DMS 273 (cell line): ENCODE data around the gene NUP35.

Experiments
- DNase-seq: peaks from one replicate; lab custom pipeline; 2025; ENCODE audit not compliant: unreplicated experiment; lab: John Stamatoyannopoulos, UW

The NUP35 gene, protein sequence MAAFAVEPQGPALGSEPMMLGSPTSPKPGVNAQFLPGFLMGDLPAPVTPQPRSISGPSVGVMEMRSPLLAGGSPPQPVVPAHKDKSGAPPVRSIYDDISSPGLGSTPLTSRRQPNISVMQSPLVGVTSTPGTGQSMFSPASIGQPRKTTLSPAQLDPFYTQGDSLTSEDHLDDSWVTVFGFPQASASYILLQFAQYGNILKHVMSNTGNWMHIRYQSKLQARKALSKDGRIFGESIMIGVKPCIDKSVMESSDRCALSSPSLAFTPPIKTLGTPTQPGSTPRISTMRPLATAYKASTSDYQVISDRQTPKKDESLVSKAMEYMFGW

DNA sequence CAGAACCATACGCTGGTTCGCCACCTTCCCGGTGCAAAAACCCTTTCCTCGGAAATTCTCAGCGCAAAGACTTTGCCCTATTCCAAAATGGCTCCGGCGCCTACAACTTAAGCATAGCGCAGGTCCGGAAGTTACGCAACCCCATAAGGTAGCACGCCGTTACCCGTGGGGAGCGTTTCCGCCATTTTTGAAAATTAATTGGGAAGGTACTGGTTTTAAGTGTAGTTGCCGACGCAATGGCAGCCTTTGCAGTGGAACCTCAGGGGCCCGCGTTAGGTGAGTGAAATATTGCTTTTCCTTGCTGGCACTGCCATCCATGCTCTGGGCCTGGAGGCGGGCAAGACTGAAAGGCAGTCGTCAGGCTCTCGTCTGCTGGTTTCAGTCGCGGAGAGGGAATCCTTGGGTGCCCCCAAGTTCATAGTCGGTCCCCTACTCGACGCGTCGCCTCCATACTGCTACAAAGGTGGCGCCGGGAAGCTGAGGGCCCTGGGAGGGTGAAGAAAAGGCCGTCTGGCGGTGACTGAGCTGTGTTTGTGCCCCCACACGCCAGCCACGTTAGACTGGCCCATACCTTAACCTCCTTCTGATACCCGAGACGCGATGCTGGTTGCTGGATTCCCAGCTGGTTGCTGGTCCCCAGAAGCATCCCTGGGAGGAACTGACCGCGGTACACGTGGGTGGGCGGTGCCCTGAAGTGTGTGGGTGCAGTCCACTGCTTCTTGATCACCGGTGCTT lies at the start of gene NUP35:
NUP35 (plus strand) TSS at position 222 of the 735 bp plus-strand sequence; CDS start at position 237, 15 bp downstream.
- peak; percentile 98 for DNase-seq

DNA sequence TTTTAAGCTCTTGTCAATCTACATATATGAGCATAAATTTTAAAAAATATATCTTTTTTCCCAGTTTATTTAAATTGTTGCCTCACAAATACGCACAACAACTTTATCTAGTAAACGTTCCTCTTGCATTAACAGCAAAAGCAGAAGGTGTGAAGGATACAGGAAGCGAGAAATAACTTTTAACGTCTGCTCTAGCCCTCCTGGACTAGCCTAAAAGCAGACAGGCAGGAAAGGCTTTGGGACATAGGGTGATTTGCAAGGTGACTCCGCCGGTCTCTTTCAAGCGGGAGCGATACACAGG lies 46.1 kb upstream of the NUP35 start:
- DNase-seq: peak; percentile 80

DNA sequence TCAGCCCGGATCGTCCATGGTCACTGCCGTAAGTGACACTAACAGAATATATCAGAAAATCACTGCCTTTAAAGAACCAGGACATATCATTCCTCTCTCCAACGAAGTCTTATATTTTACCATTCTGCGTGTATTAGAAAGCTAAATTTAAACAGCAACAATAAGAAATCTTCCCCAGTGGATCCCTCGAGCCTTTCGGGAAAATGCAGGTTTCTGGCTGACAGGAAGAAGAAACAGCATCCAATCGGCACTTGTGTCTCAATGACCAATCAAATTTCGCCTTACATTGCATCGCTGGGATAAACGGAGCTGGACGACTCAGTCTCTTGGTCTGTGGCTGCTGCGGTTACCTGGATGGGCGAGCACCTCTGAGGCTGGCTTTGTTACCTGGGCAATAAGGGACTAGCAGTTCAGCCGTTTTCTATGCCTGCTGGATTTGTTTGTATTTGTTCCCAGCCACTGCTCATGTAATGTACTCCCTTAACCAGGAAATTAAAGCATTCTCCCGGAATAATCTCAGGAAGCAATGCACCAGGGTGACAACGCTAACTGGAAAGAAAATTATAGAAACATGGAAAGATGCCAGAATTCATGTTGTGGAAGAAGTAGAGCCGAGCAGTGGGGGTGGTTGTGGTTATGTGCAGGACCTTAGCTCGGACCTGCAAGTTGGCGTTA lies 45.6 kb upstream of the NUP35 start, which contains the start of gene DUSP19:
DUSP19 (plus strand) TSS at position 284 of the 675 bp plus-strand sequence; CDS start at position 471, 187 bp downstream.
- DNase-seq: peak; percentile 96

DNA sequence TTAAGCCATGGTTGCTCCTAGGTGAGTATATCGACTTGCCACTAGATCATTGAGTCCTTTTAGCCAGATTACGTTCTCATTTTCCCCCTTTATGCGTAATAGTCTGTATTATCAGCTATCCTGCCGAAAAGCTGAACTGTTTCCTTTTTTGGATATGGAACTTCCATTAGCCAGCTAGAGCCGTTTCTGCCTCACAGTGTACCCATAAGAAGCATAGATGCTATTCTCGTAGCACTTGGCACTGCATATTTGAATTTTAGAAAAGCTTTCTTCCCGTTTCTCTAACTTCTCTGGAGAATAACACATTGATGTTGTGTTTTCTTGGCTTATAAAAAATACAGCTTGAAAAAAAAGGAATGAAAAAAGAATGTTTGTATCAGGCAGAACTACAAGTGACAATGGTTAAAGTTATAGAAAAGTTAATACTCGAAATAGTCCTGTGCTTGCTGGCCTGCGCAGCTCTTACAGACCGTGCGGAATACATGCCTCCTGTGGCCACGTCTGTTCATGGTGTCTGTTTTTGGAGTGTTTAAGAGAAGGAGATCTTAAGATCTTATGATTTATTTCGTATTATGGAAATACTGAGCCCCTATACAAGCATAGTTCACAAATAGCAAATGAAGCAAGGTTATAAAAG lies 45.0 kb upstream of the NUP35 start:
- peak; percentile 80 for DNase-seq

DNA sequence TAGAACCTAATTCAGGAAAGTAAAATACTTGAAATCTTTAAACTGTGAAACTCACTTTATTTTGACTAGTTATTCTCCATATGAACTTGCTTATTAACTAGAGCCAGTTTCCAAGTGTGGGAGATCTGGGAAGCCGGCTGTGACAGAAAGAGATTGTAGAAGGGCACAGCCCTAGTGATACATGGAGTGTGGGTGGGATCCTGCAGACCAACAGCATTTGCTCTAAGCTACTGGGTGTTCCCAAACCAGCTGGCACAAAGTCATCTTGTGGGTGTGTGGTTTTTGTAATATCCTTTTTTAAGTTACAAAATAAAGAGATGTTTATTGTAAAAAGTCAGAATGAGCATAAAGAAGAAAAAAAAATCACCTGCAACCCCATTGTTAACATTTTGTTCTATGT lies 42.3 kb upstream of the NUP35 start:
- DNase-seq: peak; percentile 33

DNA sequence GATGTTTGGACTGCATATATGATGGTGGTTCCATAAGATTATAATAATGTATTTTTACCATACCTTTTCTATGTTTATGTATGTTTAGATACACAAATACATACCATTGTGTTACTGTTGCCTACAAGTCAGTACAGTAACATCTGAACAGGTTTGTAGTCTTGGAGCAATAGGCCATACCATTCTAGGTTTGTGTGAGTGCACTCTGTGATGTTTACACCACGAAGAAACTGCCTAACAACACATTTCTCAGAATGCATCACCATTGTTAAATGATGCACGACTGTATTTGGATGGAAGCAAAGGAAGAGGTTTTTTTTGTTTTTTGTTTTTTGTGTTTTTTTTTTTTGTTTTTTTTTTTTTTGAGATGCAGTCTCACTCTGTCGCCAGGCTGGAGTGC lies 36.2 kb upstream of the NUP35 start:
- DNase-seq: no peak

DNA sequence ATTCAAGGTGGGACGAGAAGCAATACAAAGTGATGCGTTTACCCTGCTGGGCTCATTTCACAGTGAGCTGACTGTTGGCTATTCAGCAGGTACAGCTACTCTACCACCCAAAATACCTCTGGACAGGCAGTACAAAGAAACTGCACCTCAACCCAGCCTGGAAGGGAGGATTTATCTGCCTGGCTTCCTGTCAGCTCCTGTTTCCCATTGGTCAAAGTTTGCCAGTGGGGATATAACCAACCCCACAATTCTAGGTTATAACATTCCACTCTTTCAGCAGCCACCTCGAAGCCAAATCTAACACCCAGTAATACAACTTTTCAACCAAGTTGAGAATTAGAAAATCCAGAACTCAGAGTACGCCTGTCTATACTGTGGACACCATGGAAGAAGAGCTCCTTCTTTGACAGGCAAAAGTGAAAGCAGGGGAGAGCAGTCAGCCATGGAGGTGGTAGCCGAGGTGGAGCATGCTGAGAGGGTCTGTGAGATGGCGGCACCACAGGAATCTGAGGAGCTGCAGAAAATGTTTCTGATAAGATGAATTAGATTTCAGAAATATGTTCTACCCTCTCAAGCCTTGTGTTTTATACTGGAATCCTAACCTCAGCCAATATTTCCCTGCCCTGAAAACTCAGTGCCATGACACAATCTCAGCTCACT lies 34.9 kb upstream of the NUP35 start:
- DNase-seq: no peak

DNA sequence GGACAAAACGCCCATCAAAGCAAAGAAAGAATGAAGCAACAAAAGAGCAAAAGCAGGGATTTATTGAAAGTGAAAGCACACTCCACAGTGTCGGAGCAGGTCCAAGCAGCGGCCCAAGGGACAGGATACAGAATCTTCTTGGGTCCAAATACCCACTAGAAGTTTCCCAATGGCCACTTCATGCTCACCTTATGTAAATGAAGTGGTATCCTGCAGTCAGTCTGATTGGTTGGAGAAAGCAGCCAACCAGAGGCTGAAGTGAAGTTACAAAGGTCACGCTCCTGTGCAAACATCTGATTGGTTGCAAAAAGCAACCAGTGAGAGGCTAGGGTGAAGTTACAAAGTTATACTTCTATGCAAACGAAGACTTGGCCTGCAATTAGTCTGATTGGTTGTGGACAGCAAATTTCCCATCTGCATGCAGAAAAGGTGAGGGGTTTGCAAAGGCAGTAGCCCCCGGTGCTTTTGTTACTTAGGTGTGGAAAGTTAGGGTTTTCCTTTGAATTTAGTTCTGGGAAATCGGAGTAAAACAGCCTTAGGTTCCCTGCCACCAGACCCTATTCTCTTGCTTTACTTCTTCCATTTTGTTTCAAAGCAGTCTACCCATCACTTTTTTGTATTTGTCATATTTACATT lies 32.8 kb upstream of the NUP35 start:
- DNase-seq: no peak

DNA sequence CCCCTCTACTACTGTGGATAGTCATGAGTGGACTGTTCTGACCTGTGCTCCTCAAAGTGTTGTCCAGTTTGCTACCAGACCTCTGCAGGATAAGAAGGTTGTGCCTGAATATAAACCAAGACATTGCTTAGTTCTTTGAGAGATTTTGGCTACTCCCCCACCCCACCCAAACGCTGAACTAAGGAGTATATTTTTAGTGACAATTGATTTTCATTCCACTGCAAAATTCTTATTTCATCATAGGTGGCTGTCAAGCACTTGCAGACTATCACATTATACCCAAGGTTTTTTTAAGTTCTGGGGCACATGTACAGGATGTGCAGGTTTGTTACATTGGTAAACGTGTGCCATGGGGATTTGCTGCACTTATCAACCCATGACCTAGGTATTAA lies 32.3 kb upstream of the NUP35 start:
- DNase-seq: no peak

DNA sequence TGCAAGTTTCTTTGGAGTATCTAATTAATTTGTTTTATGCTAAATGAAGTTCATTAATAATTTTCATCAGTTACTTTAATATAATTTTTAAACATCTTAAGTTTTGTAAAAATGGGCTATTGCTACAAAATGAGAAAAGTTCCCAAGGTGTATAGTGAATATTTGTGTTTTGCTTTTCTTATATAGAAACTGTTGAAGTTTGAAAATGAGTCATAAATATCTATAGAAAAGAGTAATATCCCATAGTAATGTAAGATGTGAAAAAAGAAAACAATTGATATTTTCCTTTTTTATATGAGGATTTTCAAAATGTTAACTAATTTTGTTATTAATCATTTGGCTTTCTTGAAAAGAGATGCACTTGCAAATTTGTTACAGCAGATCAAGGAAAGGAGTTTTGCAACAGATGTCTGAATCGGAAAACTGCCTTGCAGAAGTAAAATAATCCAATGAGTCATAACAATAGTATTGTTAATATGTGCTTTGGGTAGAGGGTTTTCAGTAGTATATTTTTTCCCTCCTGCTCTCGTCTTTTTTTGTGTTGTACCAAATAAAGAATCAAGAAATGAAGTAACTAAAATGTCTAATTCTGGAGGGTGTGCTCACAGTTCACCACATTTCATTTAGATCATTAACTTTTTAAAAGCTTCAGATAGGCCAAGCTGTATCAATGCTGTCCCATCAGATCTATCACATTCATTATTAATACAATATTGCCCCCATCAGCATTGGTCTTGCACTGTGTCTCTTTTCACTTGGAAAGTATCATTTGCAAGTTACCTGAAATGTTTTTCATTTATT lies 30.2 kb upstream of the NUP35 start:
- DNase-seq: peak; percentile 13

DNA sequence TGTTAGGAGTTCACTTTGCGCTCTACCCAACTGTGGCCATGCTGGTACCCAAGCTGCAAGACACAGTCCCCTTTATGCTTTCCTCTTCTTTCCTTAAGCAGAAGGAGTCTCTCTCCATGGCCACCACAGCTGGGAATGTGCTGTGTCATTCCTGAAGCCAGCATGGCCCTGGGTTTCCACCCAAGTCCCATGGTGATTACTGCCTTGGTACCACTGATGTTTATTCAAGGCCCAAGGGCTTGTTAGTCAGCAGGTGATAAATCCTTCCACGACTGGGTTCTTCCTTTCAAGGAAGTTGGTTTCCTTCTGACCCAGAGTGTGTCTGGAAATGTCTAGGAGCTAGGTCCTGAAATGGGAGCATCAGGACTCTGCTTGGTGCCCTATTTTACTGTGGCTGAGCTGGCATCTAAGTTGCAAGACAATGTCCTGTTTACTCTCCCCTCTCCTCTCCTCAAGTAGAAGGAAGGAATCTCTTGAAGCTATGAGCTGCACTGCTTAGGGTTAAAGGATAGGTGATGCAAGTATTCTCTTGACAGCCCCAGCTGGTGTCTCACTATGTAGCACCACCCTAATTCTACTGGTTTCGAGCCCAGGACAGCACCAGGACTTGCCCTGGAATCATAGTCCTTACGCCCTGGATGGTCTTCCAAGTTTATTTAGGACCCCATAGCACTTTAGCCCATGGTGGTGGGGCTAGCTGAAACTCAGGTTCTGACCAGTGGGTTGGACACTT lies 18.7 kb upstream of the NUP35 start:
- DNase-seq: no peak

DNA sequence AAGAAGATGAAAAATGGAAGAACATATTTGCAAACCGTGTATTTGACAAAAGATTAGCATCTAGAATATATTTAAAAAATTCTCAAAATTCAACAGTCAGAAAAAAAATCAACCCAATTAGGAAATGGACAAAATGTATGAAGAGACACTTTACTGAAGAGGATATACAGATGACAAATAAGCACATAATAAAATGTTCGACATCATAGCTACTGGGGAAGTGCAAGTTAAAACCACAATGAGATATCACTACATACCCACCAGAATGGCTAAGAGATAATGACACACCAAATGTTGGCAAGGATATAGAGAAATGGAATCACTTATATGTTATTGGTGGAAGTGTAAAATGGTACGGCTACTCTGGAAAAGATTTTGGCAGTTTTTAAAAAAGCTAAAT lies 11.7 kb upstream of the NUP35 start:
- DNase-seq: no peak

DNA sequence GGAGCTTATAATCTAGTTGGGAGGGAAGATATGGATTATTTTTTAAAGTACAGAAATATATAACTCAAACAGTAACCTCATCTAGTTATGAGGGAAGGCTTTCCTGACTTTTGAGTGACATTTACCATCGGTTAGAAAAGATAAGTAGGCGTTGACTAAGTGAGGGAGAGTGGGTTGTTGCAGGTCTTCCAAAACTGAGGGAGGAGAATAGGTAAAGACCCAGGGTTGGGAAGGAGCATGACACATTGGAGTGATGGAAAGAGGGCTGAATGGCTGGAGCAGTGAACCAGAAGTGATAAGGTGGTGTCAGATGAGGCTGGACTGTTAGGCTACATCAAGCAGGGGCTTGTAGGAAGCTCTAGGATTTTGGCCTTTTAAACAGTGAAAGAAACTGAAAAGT lies 10.6 kb upstream of the NUP35 start:
- DNase-seq: no peak

DNA sequence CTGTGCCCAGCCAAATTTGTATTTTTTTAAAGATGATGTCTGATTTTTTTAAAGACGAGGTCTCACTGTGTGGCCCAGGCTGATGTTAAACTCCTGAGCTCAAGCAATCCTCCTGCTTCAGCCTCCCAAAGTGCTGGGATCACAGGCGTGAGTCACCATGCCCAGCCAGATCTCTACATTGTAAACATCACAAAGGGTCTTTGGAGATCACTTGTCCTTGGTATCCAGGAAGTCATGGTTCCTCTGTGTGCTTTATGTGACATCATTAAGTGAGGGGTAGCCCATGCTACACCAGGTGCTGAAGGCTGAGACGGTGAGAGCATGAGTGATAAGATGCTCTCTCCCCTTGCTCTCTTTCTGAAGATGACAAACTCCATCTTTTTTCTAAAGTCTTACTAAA lies 7.0 kb upstream of the NUP35 start:
- DNase-seq: no peak

DNA sequence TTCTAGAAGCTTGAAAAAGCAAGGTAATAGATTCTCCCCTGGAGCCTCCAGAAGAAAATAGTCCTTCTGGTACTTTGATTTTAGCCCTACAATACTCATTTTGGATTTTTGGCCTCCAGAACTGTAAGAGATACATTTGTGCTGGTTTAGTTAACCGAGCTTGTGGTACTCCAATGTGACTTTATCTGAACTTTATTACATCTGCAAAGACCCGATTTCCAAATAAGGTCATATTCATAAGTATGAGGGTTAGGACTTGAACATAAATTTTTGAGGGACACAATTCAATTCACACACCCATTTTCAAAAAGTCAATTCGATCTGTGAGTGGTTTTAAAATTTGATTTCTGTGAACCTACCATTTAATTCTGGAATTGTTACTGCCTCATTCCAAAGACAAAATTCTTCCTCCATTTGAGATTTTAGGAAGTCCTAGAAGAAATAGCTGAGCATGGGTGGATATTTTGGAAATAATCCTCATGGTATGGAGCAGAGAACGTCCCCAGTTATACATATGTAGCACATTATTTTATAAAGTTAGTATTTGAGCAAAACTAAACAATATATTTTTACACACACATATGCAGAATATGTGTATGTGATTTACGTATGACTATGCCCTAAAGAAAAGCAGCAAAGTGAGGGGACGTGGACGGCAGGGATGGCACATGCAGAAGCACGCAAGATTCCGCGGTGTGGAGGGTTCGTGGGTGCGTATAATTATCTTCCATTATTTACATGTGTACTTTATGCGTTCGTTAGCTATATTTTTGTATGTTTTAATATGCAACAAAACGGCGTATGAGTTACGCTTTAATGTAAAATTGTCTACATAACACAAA lies 905 bp upstream of the NUP35 start:
- peak; percentile 61 for DNase-seq

DNA sequence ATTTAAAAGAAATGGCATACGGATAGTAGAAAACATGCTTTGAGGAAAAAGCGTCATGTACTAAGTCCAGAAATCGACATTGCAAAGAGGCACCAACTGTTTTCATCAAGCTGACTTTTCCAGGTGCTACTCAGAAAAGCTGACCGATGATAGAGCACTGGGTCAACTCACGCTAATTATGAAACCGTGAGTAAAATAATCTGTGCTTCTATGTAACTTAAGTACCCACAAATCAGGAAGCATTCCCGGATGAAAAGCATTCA lies 353 bp upstream of the NUP35 start:
- DNase-seq: no peak

DNA sequence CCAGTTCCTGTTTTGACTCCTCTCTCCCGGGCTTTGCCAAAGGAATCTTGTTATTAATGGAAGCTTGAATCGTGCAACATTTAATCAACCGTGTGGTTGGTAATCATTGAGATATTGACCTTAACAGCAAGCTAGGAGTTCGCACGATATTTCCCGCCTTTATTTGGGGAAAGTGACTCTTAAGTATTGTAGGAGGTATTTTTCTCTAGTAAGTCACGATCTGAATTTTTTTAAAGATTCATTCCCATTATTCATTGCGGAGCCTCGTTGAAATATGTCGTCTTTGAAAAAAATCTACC lies 663 bp downstream of the NUP35 start:
- DNase-seq: no peak

DNA sequence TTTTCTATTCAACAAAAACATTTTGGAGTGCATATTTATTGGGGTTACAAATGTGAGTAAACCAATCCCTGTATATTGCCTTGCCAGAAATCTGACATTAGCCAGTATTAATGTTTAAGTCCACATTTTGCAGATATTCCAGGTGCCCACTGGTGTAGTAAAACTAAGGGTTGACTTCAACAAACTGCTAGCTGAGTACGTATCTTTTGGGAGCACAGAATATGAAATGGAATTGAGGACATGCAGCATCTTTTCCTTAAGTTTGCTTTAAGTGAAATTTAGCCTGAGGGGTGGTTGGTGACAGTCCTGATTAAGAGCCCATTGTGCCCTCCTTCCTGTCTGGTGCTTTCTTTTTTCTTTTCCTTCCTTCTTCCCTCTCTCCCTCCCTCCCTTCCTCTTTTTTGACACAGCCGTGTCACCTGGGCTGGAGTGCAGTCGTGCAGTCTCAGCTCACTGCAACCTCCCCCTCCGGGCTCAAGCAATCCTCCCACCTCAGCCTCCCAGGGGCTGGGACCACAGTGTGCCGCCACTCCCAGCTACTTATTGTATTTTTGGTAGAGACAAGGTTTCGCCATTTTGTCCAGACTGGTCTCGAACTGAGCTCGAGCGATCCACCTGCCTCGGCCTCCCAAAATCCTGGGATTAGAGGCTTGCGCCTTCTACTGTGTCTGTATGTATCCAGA lies 1.6 kb downstream of the NUP35 start:
- DNase-seq: no peak
